SU-DHL-6 (cell line): Measurements from ENCODE around the gene CRISP1.

ENCODE experiments used
- EZH2phosphoT487 ChIP-seq: fragments of 200-600 bp; sonication (generic), shearing (Covaris generic); conservative IDR thresholded peaks from 2 replicates; pipeline ENCODE4 v1.6.1; 2018; ENCODE audit warnings: mild to moderate bottlenecking, antibody characterized with exemption, low read length, moderate library complexity, mixed read lengths
- TF ChIP-seq, protein P1 (sequence below): fragments of 200-600 bp; sonication (generic); IDR thresholded peaks from one replicate; pipeline ENCODE4 v1.5.1; 2017; ENCODE audit warnings: antibody characterized with exemption, mild to moderate bottlenecking, low read length, moderate library complexity; ENCODE audit not compliant: insufficient read depth, poor library complexity, severe bottlenecking

- TF ChIP-seq, protein P1, sequence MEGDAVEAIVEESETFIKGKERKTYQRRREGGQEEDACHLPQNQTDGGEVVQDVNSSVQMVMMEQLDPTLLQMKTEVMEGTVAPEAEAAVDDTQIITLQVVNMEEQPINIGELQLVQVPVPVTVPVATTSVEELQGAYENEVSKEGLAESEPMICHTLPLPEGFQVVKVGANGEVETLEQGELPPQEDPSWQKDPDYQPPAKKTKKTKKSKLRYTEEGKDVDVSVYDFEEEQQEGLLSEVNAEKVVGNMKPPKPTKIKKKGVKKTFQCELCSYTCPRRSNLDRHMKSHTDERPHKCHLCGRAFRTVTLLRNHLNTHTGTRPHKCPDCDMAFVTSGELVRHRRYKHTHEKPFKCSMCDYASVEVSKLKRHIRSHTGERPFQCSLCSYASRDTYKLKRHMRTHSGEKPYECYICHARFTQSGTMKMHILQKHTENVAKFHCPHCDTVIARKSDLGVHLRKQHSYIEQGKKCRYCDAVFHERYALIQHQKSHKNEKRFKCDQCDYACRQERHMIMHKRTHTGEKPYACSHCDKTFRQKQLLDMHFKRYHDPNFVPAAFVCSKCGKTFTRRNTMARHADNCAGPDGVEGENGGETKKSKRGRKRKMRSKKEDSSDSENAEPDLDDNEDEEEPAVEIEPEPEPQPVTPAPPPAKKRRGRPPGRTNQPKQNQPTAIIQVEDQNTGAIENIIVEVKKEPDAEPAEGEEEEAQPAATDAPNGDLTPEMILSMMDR, result no peak
- TF ChIP-seq EZH2phosphoT487, result no peak
Observed at GRCh38 chr6:49847014-49847413, 19.3 kb downstream of the CRISP1 start.
